Mesenchymal stem cell (in vitro differentiated cells and primary cell): ENCODE measurements around the gene ZSWIM5.
"Not testable (repeated sequence)": the region's sequence is repeated elsewhere in the genome, so short reads cannot be mapped to it uniquely, and the experiment has no call there.

Source experiments
- DNase-seq: peaks from one replicate; pipeline ENCODE4 v3.0.0-alpha.2; 2013
- H2AFZ ChIP-seq: one replicate; pipeline ENCODE4 v1.6.1; 2013; ENCODE audit warnings: low read depth, mild to moderate bottlenecking, control low read depth, inconsistent platforms, low read length, moderate library complexity
- H2AK5ac ChIP-seq: 2 replicates; pipeline ENCODE4 v1.6.1; 2013; ENCODE audit warnings: low read length, moderate library complexity, mild to moderate bottlenecking, inconsistent platforms; ENCODE audit not compliant: severe bottlenecking
- H2BK120ac ChIP-seq: one replicate; pipeline ENCODE4 v1.6.1; 2013; ENCODE audit warnings: low read depth, mild to moderate bottlenecking, inconsistent platforms, low read length, moderate library complexity
- H2BK12ac ChIP-seq, 2 experiments: one replicate each; pipeline ENCODE4 v1.6.1; 2013; ENCODE audit warnings: inconsistent platforms in 2 of 2, low read length in 2 of 2, mild to moderate bottlenecking in 2 of 2, moderate library complexity in 2 of 2, control low read depth in 1 of 2
- H2BK15ac ChIP-seq: one replicate; pipeline ENCODE4 v1.6.1; 2013; ENCODE audit warnings: mild to moderate bottlenecking, low read depth, inconsistent platforms; ENCODE audit not compliant: poor library complexity, severe bottlenecking
- H2BK5ac ChIP-seq: 2 replicates; pipeline ENCODE4 v1.6.1; 2013; ENCODE audit warnings: low read depth, mild to moderate bottlenecking, low read length, control low read depth, inconsistent platforms; ENCODE audit not compliant: poor library complexity, severe bottlenecking
- H3K14ac ChIP-seq, 2 experiments: one replicate each; pipeline ENCODE4 v1.6.1; 2013; ENCODE audit warnings: inconsistent platforms in 2 of 2, low read length in 2 of 2, control low read depth in 1 of 2, mild to moderate bottlenecking in 1 of 2, moderate library complexity in 1 of 2
- H3K18ac ChIP-seq, 2 experiments: one replicate each; pipeline ENCODE4 v1.6.1; 2013; ENCODE audit warnings: inconsistent platforms in 2 of 2, low read length in 2 of 2, control low read depth in 1 of 2, low read depth in 1 of 2, mild to moderate bottlenecking in 1 of 2
- H3K23ac ChIP-seq, 2 experiments: one replicate each; pipeline ENCODE4 v1.6.1; 2013; ENCODE audit warnings: inconsistent platforms in 2 of 2, low read length in 2 of 2, mild to moderate bottlenecking in 2 of 2, moderate library complexity in 2 of 2, control low read depth in 1 of 2
- H3K27ac ChIP-seq: 2 replicates; pipeline ENCODE4 v1.5.1; 2013; ENCODE audit warnings: mild to moderate bottlenecking, moderate library complexity, low read length, control low read depth, inconsistent platforms; ENCODE audit not compliant: poor library complexity, severe bottlenecking
- H3K27me3 ChIP-seq, 2 experiments: 2 replicates each; pipeline versions ENCODE4 v1.6.1 to v1.7.0; 2013; ENCODE audit warnings: low read length in 2 of 2, mild to moderate bottlenecking in 2 of 2, moderate library complexity in 2 of 2, control low read depth in 1 of 2, inconsistent platforms in 1 of 2; ENCODE audit not compliant: control insufficient read depth in 1 of 2, insufficient read depth in 1 of 2
- H3K36me3 ChIP-seq, 2 experiments: 2 replicates each; pipeline versions ENCODE4 v1.6.1 to v1.7.0; 2013; ENCODE audit warnings: low read length in 2 of 2, control low read depth in 1 of 2, inconsistent platforms in 1 of 2, low read depth in 1 of 2, mild to moderate bottlenecking in 1 of 2; ENCODE audit not compliant: insufficient read depth in 2 of 2, control insufficient read depth in 1 of 2
- H3K4ac ChIP-seq, 2 experiments: one replicate each; pipeline ENCODE4 v1.6.1; 2013; ENCODE audit warnings: inconsistent platforms in 2 of 2, low read length in 2 of 2, mild to moderate bottlenecking in 2 of 2, moderate library complexity in 2 of 2, control low read depth in 1 of 2, low read depth in 1 of 2
- H3K4me1 ChIP-seq: 2 replicates; pipeline ENCODE4 v1.6.1; 2013; ENCODE audit warnings: low read depth, low read length, control low read depth; ENCODE audit not compliant: control insufficient read depth, insufficient read depth
- H3K4me2 ChIP-seq: 2 replicates; pipeline ENCODE4 v1.6.1; 2013; ENCODE audit warnings: low read length, mild to moderate bottlenecking, inconsistent platforms; ENCODE audit not compliant: poor library complexity, severe bottlenecking
- H3K4me3 ChIP-seq, 2 experiments: 2 replicates each; pipeline versions ENCODE4 v1.5.1 to v1.7.0; 2013; ENCODE audit warnings: low read length in 2 of 2, mild to moderate bottlenecking in 2 of 2, control low read depth in 1 of 2, low read depth in 1 of 2; ENCODE audit not compliant: insufficient read depth in 1 of 2
- H3K79me1 ChIP-seq: replicated peaks from 2 replicates; pipeline ENCODE4 v1.6.1; 2013; ENCODE audit warnings: mild to moderate bottlenecking, control low read depth, low read length, inconsistent platforms; ENCODE audit not compliant: poor library complexity, severe bottlenecking
- H3K9ac ChIP-seq: 2 replicates; pipeline ENCODE4 v1.7.0; 2013; ENCODE audit warnings: mild to moderate bottlenecking, low read length, moderate library complexity
- H3K9me3 ChIP-seq: 2 replicates; pipeline ENCODE4 v1.7.0; 2013; ENCODE audit warnings: mild to moderate bottlenecking, low read length; ENCODE audit not compliant: control insufficient read depth
- H4K8ac ChIP-seq: one replicate; pipeline ENCODE4 v1.6.1; 2013; ENCODE audit warnings: inconsistent platforms, mild to moderate bottlenecking, low read length, moderate library complexity
- H4K91ac ChIP-seq: one replicate; pipeline ENCODE4 v1.6.1; 2013; ENCODE audit warnings: mild to moderate bottlenecking, low read length, inconsistent platforms
- WGBS: methylation state at CpG from one replicate; pipeline ENCODE4 v1.1.7; 2013; ENCODE audit warnings: mixed read lengths; 5-methylcytosine and 5-hydroxymethylcytosine counted together

ZSWIM5 gene

DNA sequence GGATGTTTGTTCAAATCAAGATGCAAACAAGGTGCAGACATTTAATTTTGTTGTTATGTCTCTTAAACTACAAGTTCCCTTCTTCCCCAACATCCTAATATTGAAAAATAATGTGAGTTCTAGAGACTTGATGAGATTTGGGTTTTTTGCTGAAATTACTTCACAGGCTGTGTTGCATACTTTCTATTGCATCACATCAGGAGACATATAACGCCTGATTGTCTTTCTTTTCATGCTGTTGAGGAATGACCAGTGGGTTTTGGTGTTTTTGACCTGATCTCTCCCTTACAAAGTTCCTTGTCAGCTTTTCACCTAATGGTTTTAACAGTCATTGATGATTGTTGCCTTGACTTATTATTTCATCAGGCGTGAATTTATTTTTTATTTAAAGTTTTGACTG lies 111.0 kb downstream of the ZSWIM5 start:
- Histone ChIP-seq H3K27me3 (no peaks in the 10 kb centered on the region), H3K4me2 (no peak overlapping the region), H3K4ac (no peak overlapping the region), H3K23ac (no peak overlapping the region), H4K8ac (no peak overlapping the region), H3K9me3 (no peaks in the 10 kb centered on the region), H2AK5ac (no peak overlapping the region), H3K4me1 (no peaks in the 10 kb centered on the region), H2BK15ac (no peak overlapping the region), H2BK5ac (no peak overlapping the region), H4K91ac (no peak overlapping the region), H3K4me3 (no peak overlapping the region), H3K9ac (no peak overlapping the region), H3K79me1 (no peaks in the 10 kb centered on the region), H3K14ac (no peak overlapping the region), H2BK12ac (no peak overlapping the region), H2BK120ac (no peak overlapping the region), H3K18ac (no peak overlapping the region), H2AFZ (no peak overlapping the region), H3K36me3 (no peaks in the 10 kb centered on the region), H3K27ac (no peak overlapping the region)
- no peak for DNase-seq
- WGBS = 100% methylated on average over 1 of the region's 2 CpGs

DNA sequence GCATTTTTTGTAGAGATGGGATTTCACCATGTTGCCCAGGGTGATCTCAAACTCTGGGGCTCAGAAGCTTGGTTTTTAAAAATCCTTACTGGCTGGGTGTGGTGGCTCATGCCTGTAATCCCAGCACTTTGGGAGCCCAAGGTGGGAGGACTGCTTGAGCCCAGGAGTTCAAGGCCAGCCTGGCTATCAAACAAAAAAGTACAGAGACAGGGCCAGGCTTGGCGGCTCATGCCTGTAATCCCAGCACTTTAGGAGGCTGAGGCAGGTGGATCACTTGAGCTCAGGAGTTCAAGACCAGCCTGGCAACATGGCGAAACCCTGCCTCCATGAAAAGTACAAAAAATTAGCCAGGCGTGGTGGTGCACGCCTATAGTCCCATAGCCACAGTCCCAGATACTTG lies 112.0 kb downstream of the ZSWIM5 start:
- H3K4ac ChIP-seq, H2BK15ac ChIP-seq, H3K36me3 ChIP-seq, H2AK5ac ChIP-seq, H2BK120ac ChIP-seq, H3K79me1 ChIP-seq, H3K27me3 ChIP-seq, H4K91ac ChIP-seq, H4K8ac ChIP-seq, H3K4me1 ChIP-seq, H3K14ac ChIP-seq, DNase-seq, H2BK12ac ChIP-seq, H2BK5ac ChIP-seq, H3K23ac ChIP-seq, H3K9me3 ChIP-seq, H3K27ac ChIP-seq, H3K4me3 ChIP-seq, H2AFZ ChIP-seq, H3K9ac ChIP-seq, H3K4me2 ChIP-seq, H3K18ac ChIP-seq: not testable (repeated sequence)
- 92% methylated on average over 4 of the region's 4 CpGs for WGBS

DNA sequence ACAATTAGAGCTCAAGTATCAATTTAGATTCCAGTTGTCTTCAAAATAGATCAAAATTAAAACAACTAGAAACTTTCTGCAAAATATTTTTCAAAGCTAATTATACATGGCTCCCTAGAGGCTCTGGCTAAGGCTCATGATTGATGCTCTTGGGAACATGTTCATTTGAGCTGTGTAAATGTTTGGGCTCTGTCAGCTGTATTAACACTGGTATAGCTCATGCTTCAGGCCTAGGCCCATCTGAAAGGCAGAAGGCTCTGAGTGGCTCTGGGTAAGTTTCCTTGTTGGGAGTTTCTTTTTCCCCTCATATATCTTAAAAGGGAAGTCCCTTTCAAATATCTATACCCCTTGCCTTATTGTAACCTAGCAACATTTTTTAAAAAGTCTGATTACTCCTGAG lies 113.1 kb downstream of the ZSWIM5 start:
- Histone ChIP-seq H2BK120ac (no peak overlapping the region), H3K27me3 (no peaks in the 10 kb centered on the region), H2AK5ac (no peak overlapping the region)

DNA sequence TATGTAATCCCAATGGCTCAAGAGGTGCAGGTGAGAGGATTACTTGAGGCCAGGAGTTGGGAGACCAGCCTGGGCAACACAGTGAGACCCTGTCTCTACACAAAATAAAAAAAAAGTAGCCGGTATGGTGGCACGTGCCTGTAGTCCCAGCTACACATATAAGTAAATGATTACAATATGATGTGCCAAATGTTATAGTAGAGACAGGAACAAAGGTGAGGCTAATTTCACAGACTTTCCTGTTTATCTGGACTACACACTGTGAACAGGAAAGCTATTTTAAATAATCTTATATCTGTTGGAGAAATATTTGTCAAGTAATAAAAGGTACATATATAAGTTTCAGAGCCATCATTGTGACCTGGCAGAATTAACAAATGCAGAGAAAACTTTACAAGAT lies 116.7 kb downstream of the ZSWIM5 start:
- no peak overlapping the region for H2AK5ac ChIP-seq
- no peak overlapping the region for H4K8ac ChIP-seq
- no peaks in the 10 kb centered on the region for H3K4me1 ChIP-seq
- no peak overlapping the region for H3K4me2 ChIP-seq
- H4K91ac ChIP-seq = no peak overlapping the region
- no peaks in the 10 kb centered on the region for H3K79me1 ChIP-seq
- H3K4ac ChIP-seq = no peak overlapping the region
- no peak overlapping the region for H3K4me3 ChIP-seq
- H3K9me3 ChIP-seq = no peaks in the 10 kb centered on the region
- no peaks in the 10 kb centered on the region for H3K27me3 ChIP-seq
- no peak overlapping the region for H3K9ac ChIP-seq
- no peak for DNase-seq
- H3K36me3 ChIP-seq = no peaks in the 10 kb centered on the region
- no peak overlapping the region for H2BK15ac ChIP-seq
- H3K27ac ChIP-seq = no peak overlapping the region
- H3K23ac ChIP-seq = no peak overlapping the region
- no CpG with 5 or more reads among the region's 2 CpGs for WGBS
- H3K14ac ChIP-seq = no peak overlapping the region
- no peak overlapping the region for H3K18ac ChIP-seq
- H2BK12ac ChIP-seq = no peak overlapping the region
- no peak overlapping the region for H2AFZ ChIP-seq
- no peak overlapping the region for H2BK120ac ChIP-seq
- no peak overlapping the region for H2BK5ac ChIP-seq

More for the DNA sequence above, 113.1 kb downstream of the ZSWIM5 start:
- H3K4me2 ChIP-seq = no peak overlapping the region
- no peaks in the 10 kb centered on the region for H3K79me1 ChIP-seq
- no peak for DNase-seq
- no peaks in the 10 kb centered on the region for H3K9me3 ChIP-seq
- no peak overlapping the region for H3K4me3 ChIP-seq
- no peaks in the 10 kb centered on the region for H3K4me1 ChIP-seq
- no peak overlapping the region for H3K18ac ChIP-seq
- H2BK12ac ChIP-seq = no peak overlapping the region
- H3K36me3 ChIP-seq = no peaks in the 10 kb centered on the region
- H3K9ac ChIP-seq = no peak overlapping the region
- H2AFZ ChIP-seq = no peak overlapping the region
- no peak overlapping the region for H3K4ac ChIP-seq
- no peak overlapping the region for H3K27ac ChIP-seq
- no peak overlapping the region for H3K23ac ChIP-seq
- H2BK15ac ChIP-seq = no peak overlapping the region
- H4K8ac ChIP-seq = no peak overlapping the region
- no peak overlapping the region for H4K91ac ChIP-seq
- H2BK5ac ChIP-seq = no peak overlapping the region
- no peak overlapping the region for H3K14ac ChIP-seq
